Stimulated activated CD4-positive, alpha-beta T cell treated with anti-CD3 and anti-CD28 coated beads, Interleukin-2, amount 100 ng/mL, for 48 hours (primary cell): ENCODE results near the gene FMN2.

Source experiments
- DNase-seq, 2 donors: peaks; one replicate each; pipeline ENCODE4 v3.0.0-alpha.2; 2020

FMN2 gene

GRCh38 chr1:240099329-240099728, 7.6 kb downstream of the FMN2 start:
- no peak for DNase-seq

- no peak for DNase-seq
Observed at GRCh38 chr1:240099748-240100147, 8.1 kb downstream of the FMN2 start.

- no peak for DNase-seq
Observed at GRCh38 chr1:240100371-240100934, 8.8 kb downstream of the FMN2 start.

- DNase-seq: no peak
Observed at GRCh38 chr1:240101306-240101705, 9.6 kb downstream of the FMN2 start.

GRCh38 chr1:240101737-240102136, 10.1 kb downstream of the FMN2 start:
- no peak for DNase-seq

- DNase-seq: no peak
Observed at GRCh38 chr1:240104672-240105071, 13.0 kb downstream of the FMN2 start.

GRCh38 chr1:240107058-240107684, 15.5 kb downstream of the FMN2 start:
- DNase-seq: no peak

- DNase-seq: no peak
Observed at GRCh38 chr1:240109130-240109529, 17.4 kb downstream of the FMN2 start.

- no peak for DNase-seq
Observed at GRCh38 chr1:240109920-240110636, 18.4 kb downstream of the FMN2 start.

- no peak for DNase-seq
Observed at GRCh38 chr1:240111558-240111957, 19.9 kb downstream of the FMN2 start.

GRCh38 chr1:240114222-240114621, 22.5 kb downstream of the FMN2 start:
- no peak for DNase-seq

- DNase-seq: no peak
Observed at GRCh38 chr1:240115831-240116230, 24.1 kb downstream of the FMN2 start.

GRCh38 chr1:240116831-240117769, 25.4 kb downstream of the FMN2 start:
- no peak for DNase-seq

GRCh38 chr1:240117930-240118329, 26.2 kb downstream of the FMN2 start:
- no peak for DNase-seq

GRCh38 chr1:240122639-240123613, 31.2 kb downstream of the FMN2 start:
- no peak for DNase-seq

GRCh38 chr1:240126821-240127220, 35.1 kb downstream of the FMN2 start:
- no peak for DNase-seq

- DNase-seq: no peak
Observed at GRCh38 chr1:240128366-240128765, 36.7 kb downstream of the FMN2 start.

- DNase-seq: no peak
Observed at GRCh38 chr1:240134113-240134512, 42.4 kb downstream of the FMN2 start.

- DNase-seq: no peak
Observed at GRCh38 chr1:240134596-240134995, 42.9 kb downstream of the FMN2 start.

GRCh38 chr1:240136402-240136801, 44.7 kb downstream of the FMN2 start:
- DNase-seq: no peak

GRCh38 chr1:240138867-240139266, 47.2 kb downstream of the FMN2 start:
- no peak for DNase-seq

GRCh38 chr1:240139511-240139910, 47.8 kb downstream of the FMN2 start:
- no peak for DNase-seq
